ENCODE results near the gene ASGR2. TPM values are rescaled to one million over a fixed set of nuclear protein-coding genes. Genes with fewer than 3 reads are reported as not detected.
"Not testable (repeated sequence)": the region's sequence is repeated elsewhere in the genome, so short reads cannot be mapped to it uniquely, and the experiment has no call there.

The ASGR2 gene
- polyA plus RNA-seq, 3 donors from 2014 or later, result 0.57 to 3.2 TPM; not detected in 1

- Mint-ChIP-seq H3K27ac (no peak overlapping the region), H3K4me1 (peaks cover 6 to 19% of the 10 kb centered on the region in 2 donors), H3K27me3 (ENCODE audit: low read depth in 3 of 3) (peaks cover 6 to 12% (median 7%) of the 10 kb centered on the region in 3 donors), H3K36me3 (peaks cover 0 to 5% (median 0%) of the 10 kb centered on the region in 3 donors), H3K9me3 (no peaks in the 10 kb centered on the region), H3K4me3 (peak overlapping the region in 2 of 5 donors; percentile 55 to 60)
- peak; percentile 14 to 19 (median 17) for DNase-seq
These were observed 18.8 kb upstream of the ASGR2 start for GRCh38 chr17:7133424-7133823.

DNA sequence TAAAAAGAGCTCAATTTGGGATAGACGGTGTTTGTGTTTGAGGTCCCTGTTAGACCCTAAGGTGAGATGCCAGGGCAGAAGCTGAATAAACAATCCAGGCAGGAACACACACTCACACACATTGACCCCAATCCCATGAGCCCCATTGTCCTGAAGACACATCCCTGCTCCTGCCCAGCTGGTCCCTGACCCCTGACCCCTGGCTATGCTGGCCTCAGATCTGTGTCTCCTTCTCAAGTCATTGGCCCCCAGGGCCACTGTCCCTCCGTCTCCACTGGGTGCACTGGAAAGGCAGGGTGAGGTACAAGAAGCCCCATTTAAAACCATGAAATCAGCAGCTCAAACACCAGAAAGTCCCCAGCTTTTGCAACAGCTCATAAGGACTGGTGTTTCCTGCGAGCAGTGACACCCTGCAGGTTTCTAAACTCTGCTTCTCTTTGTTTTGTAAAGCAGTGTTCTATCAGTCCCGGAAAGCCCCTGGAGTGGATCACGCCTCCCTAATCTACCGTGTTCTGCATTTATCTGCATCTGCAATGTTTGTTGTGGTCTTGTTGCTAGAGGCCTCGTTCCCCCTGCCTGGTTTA, 18.0 kb upstream of the ASGR2 start:
- H3K4me1 Mint-ChIP-seq, result peaks cover 6 to 19% of the 10 kb centered on the region in 2 donors
- peaks cover 0 to 5% (median 0%) of the 10 kb centered on the region in 3 donors for H3K36me3 Mint-ChIP-seq
- no peaks in the 10 kb centered on the region for H3K9me3 Mint-ChIP-seq
- peak; percentile 27 to 43 (median 32) for DNase-seq
- H3K4me3 Mint-ChIP-seq, result peak overlapping the region in 2 of 5 donors; percentile 18 to 62
- H3K27me3 Mint-ChIP-seq (ENCODE audit: low read depth in 3 of 3), result peaks cover 6 to 12% (median 7%) of the 10 kb centered on the region in 3 donors
- H3K27ac Mint-ChIP-seq, result peak overlapping the region in 5 of 6 donors; percentile 15 to 79 (median 69)

- Mint-ChIP-seq H3K36me3 (peaks cover 0 to 5% (median 0%) of the 10 kb centered on the region in 3 donors), H3K4me3 (no peak overlapping the region), H3K27ac (peak overlapping the region in 1 of 6 donors; percentile 29), H3K27me3 (ENCODE audit: low read depth in 3 of 3) (peaks cover 6 to 12% (median 7%) of the 10 kb centered on the region in 3 donors), H3K9me3 (no peaks in the 10 kb centered on the region), H3K4me1 (peaks cover 6 to 18% of the 10 kb centered on the region in 2 donors)
- no peak for DNase-seq
These were observed 16.8 kb upstream of the ASGR2 start for GRCh38 chr17:7131423-7131791.

- H3K4me3 Mint-ChIP-seq, result no peak overlapping the region
- H3K4me1 Mint-ChIP-seq, result peaks cover 6 to 14% of the 10 kb centered on the region in 2 donors
- H3K9me3 Mint-ChIP-seq, result no peaks in the 10 kb centered on the region
- H3K36me3 Mint-ChIP-seq, result peaks cover 0 to 5% (median 0%) of the 10 kb centered on the region in 3 donors
- H3K27ac Mint-ChIP-seq, result peak overlapping the region in 1 of 6 donors; percentile 29
- H3K27me3 Mint-ChIP-seq (ENCODE audit: low read depth in 3 of 3), result peaks cover 6 to 12% (median 7%) of the 10 kb centered on the region in 3 donors
- DNase-seq, result no peak
These were observed 16.2 kb upstream of the ASGR2 start for GRCh38 chr17:7130621-7131422.

DNA sequence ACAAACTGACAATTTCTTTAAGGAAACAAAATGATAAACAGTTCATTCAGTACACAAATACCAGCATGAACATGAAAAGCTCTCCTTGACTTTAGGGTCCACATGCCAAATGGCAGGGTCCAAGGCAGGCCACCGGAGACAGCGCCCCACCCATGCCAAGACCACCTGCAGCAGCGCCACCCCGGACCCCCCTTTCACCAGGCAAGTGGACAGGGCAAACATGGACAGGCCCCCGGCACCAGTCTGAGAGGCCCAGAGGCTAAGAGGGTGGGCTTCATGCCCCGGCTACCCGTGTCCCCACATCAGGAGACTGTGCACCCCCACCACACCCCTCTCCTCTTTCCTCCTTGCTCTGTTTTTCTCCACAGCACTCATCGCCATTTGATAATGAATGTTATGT, 14.7 kb upstream of the ASGR2 start:
- Mint-ChIP-seq H3K4me3 (no peak overlapping the region), H3K9me3 (no peaks in the 10 kb centered on the region), H3K27me3 (ENCODE audit: low read depth in 3 of 3) (peaks cover 6 to 12% (median 7%) of the 10 kb centered on the region in 3 donors), H3K36me3 (peaks cover 0 to 5% (median 0%) of the 10 kb centered on the region in 3 donors), H3K4me1 (peaks cover 6 to 14% of the 10 kb centered on the region in 2 donors), H3K27ac (no peak overlapping the region)
- no peak for DNase-seq

- peaks cover 4 to 8% of the 10 kb centered on the region in 2 donors for H3K4me1 Mint-ChIP-seq
- H3K27me3 Mint-ChIP-seq (ENCODE audit: low read depth in 3 of 3), result peaks cover 6 to 11% (median 7%) of the 10 kb centered on the region in 3 donors
- no peaks in the 10 kb centered on the region for H3K9me3 Mint-ChIP-seq
- DNase-seq, result no peak
- H3K36me3 Mint-ChIP-seq, result peaks cover 0 to 5% (median 0%) of the 10 kb centered on the region in 3 donors
- no peak overlapping the region for H3K4me3 Mint-ChIP-seq
- no peak overlapping the region for H3K27ac Mint-ChIP-seq
These were observed 13.5 kb upstream of the ASGR2 start for GRCh38 chr17:7128160-7128559.

- not testable (repeated sequence) for H3K4me1 Mint-ChIP-seq; H3K27me3 Mint-ChIP-seq (ENCODE audit: low read depth in 3 of 3); H3K27ac Mint-ChIP-seq; H3K4me3 Mint-ChIP-seq; H3K36me3 Mint-ChIP-seq; DNase-seq; H3K9me3 Mint-ChIP-seq
These were observed 12.9 kb upstream of the ASGR2 start for GRCh38 chr17:7127501-7127900.

- not testable (repeated sequence) for H3K36me3 Mint-ChIP-seq, H3K27ac Mint-ChIP-seq, H3K9me3 Mint-ChIP-seq, DNase-seq, H3K4me1 Mint-ChIP-seq, H3K4me3 Mint-ChIP-seq
- H3K27me3 Mint-ChIP-seq (ENCODE audit: low read depth in 3 of 3), result peaks cover 3 to 13% (median 6%) of the 10 kb centered on the region in 3 donors
These were observed 11.8 kb upstream of the ASGR2 start for GRCh38 chr17:7126386-7126785.

GRCh38 chr17:7124923-7125322, 10.3 kb upstream of the ASGR2 start:
- no peaks in the 10 kb centered on the region for H3K36me3 Mint-ChIP-seq
- no peaks in the 10 kb centered on the region for H3K4me1 Mint-ChIP-seq
- DNase-seq, result no peak
- peaks cover 9 to 15% (median 14%) of the 10 kb centered on the region in 3 donors for H3K27me3 Mint-ChIP-seq (ENCODE audit: low read depth in 3 of 3)
- H3K27ac Mint-ChIP-seq, result no peak overlapping the region
- H3K4me3 Mint-ChIP-seq, result no peak overlapping the region
- no peaks in the 10 kb centered on the region for H3K9me3 Mint-ChIP-seq

GRCh38 chr17:7123844-7124243, 9.2 kb upstream of the ASGR2 start:
- DNase-seq, result no peak
- H3K27me3 Mint-ChIP-seq (ENCODE audit: low read depth in 3 of 3), result peaks cover 6 to 22% (median 12%) of the 10 kb centered on the region in 3 donors
- H3K4me3 Mint-ChIP-seq, result no peak overlapping the region
- no peaks in the 10 kb centered on the region for H3K9me3 Mint-ChIP-seq
- H3K36me3 Mint-ChIP-seq, result no peaks in the 10 kb centered on the region
- H3K4me1 Mint-ChIP-seq, result no peaks in the 10 kb centered on the region
- no peak overlapping the region for H3K27ac Mint-ChIP-seq

DNA sequence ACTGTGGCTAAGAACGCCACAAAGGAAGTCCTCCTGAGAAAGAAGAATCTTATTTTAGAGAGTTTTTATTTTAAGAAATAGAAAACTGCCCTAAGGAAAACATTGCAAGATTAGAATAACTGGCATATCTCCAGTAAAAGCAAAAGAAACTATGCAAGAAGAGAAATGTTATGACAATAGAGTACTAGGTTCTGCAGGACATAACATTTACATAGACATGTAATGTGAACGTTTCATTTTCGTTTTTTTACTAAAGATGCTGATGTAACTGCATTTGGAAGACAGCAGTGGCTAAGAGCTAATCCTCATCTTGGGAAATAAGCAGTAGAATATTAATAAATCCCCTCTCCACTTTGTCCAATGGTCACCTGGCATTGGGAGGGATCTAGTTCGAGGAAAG, 7.8 kb upstream of the ASGR2 start:
- Mint-ChIP-seq H3K27ac (no peak overlapping the region), H3K4me3 (no peak overlapping the region), H3K4me1 (no peaks in the 10 kb centered on the region), H3K27me3 (ENCODE audit: low read depth in 3 of 3) (peaks cover 6 to 22% (median 12%) of the 10 kb centered on the region in 3 donors), H3K9me3 (no peaks in the 10 kb centered on the region), H3K36me3 (no peaks in the 10 kb centered on the region)
- no peak for DNase-seq

DNA sequence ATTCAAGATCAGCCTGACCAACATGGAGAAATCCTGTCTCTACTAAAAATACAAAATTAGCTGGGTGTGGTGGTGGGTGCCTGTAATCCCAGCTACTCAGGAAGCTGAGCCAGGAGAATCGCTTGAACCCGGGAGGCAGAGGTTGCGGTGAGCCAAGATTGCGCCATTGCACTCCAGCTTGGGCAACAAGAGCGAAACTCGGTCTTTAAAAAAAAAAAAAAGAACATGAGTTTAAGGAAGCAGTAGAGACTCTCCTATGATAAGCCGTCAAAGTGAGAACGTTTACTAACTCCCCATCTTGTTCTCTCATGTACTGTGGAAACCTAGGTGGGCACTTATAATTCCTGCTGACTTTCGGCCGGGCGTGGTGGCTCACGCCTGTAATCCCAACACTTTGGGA, 6.0 kb upstream of the ASGR2 start:
- peaks cover 6 to 24% (median 12%) of the 10 kb centered on the region in 3 donors for H3K27me3 Mint-ChIP-seq (ENCODE audit: low read depth in 3 of 3)
- H3K27ac Mint-ChIP-seq, DNase-seq, H3K4me1 Mint-ChIP-seq, H3K9me3 Mint-ChIP-seq, H3K36me3 Mint-ChIP-seq, H3K4me3 Mint-ChIP-seq: not testable (repeated sequence)

- H3K4me3 Mint-ChIP-seq, result no peak overlapping the region
- H3K27ac Mint-ChIP-seq, result no peak overlapping the region
- peaks cover 0 to 1% of the 10 kb centered on the region in 2 donors for H3K4me1 Mint-ChIP-seq
- H3K27me3 Mint-ChIP-seq (ENCODE audit: low read depth in 3 of 3), result peaks cover 6 to 24% (median 12%) of the 10 kb centered on the region in 3 donors
- no peaks in the 10 kb centered on the region for H3K36me3 Mint-ChIP-seq
- DNase-seq, result no peak
- no peaks in the 10 kb centered on the region for H3K9me3 Mint-ChIP-seq
These were observed 5.5 kb upstream of the ASGR2 start for GRCh38 chr17:7120123-7120522.

DNA sequence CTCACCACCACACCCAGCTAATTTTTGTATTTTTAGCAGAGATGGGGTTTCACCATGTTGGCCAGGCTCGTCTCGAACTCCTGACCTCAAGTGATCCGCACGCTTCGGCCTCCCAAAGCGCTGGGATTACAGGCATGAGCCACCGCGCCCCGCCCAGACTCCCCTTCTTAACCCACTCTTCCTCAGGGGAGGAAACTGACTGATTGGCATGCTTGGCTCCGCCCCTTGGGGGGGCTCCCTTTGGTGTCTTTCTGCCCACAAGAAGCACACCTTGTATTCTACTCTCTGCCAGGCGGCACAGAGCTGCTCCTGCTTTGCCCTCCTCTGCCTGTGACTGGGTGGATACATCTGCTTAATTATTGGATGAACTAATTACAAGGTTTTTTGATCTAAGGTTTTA, 4.7 kb upstream of the ASGR2 start:
- H3K9me3 Mint-ChIP-seq, result no peaks in the 10 kb centered on the region
- no peak for DNase-seq
- H3K36me3 Mint-ChIP-seq, result no peaks in the 10 kb centered on the region
- peaks cover 2 to 6% of the 10 kb centered on the region in 2 donors for H3K4me1 Mint-ChIP-seq
- H3K27me3 Mint-ChIP-seq (ENCODE audit: low read depth in 3 of 3), result peaks cover 6 to 25% (median 14%) of the 10 kb centered on the region in 3 donors
- no peak overlapping the region for H3K4me3 Mint-ChIP-seq
- H3K27ac Mint-ChIP-seq, result no peak overlapping the region

All from immature natural killer cell (primary cell).